Kidney (tissue), 14 donors: ENCODE measurements around the gene STXBP1. TPM values are rescaled to one million over a fixed set of nuclear protein-coding genes. Genes with fewer than 3 reads are reported as not detected.

Source experiments
- DNase-seq, 5 donors: peaks; one replicate each; pipeline ENCODE4 v3.0.0-alpha.2; 2013 to 2020
- FAIRE-seq: peaks from 2 replicates; lab custom pipeline; 2012; peaks lifted over from hg19 to GRCh38; lab: Jason Lieb, UNC
- H3K27ac ChIP-seq, 2 donors: one replicate each; pipeline ENCODE4 v1.7.0; 2013; ENCODE audit warnings: low read depth in 2 of 2, low read length in 2 of 2, inconsistent platforms in 1 of 2
- H3K27me3 ChIP-seq: one replicate; pipeline ENCODE4 v1.7.1; 2013; ENCODE audit warnings: low read length, inconsistent platforms; ENCODE audit not compliant: control insufficient read depth, insufficient read depth
- H3K36me3 ChIP-seq, 3 donors: one replicate each; pipeline versions ENCODE4 v1.7.0 to v1.7.1; 2013; ENCODE audit warnings: low read length in 3 of 3, control low read depth in 1 of 3, inconsistent platforms in 1 of 3; ENCODE audit not compliant: insufficient read depth in 3 of 3, control insufficient read depth in 2 of 3
- H3K4me1 ChIP-seq, 3 donors: one replicate each; pipeline versions ENCODE4 v1.7.0 to v1.7.1; 2013; ENCODE audit warnings: low read length in 3 of 3, inconsistent platforms in 1 of 3, low read depth in 1 of 3; ENCODE audit not compliant: control insufficient read depth in 2 of 3, insufficient read depth in 2 of 3
- H3K4me3 ChIP-seq, 3 donors: one replicate each; pipeline versions ENCODE4 v1.7.0 to v1.8.1; 2013; ENCODE audit warnings: low read length in 3 of 3, control low read depth in 1 of 3, inconsistent platforms in 1 of 3
- H3K9ac ChIP-seq, 3 donors: one replicate each; pipeline versions ENCODE4 v1.7.0 to v1.7.1; 2013; ENCODE audit warnings: low read length in 3 of 3, control low read depth in 1 of 3, inconsistent platforms in 1 of 3
- H3K9me3 ChIP-seq, 3 donors: one replicate each; pipeline versions ENCODE4 v1.7.0 to v1.7.1; 2013; ENCODE audit warnings: low read length in 3 of 3, control low read depth in 1 of 3, inconsistent platforms in 1 of 3; ENCODE audit not compliant: control insufficient read depth in 2 of 3, insufficient read depth in 1 of 3
- CTCF ChIP-seq: IDR thresholded peaks from 3 replicates; pipeline ENCODE4 v1.5.1; 2012; ENCODE audit warnings: mild to moderate bottlenecking, moderate library complexity, borderline replicate concordance; ENCODE audit not compliant: insufficient read depth; ENCODE audit errors: extremely low read depth
- intact Hi-C: fragments of 100-400 bp; cut with DNase I; formaldehyde crosslinking; loops from one replicate; pipeline ENCODE4 v1.11.1; 2022
- polyA plus RNA-seq: library from polyadenylated mRNA; stranded (reverse); fragments of 350-450 nt; fragmentation: Illumina TruSeq; extraction: RNeasy Lipid Tissue Mini Kit (QIAGEN cat#74804); gene quantifications from one replicate; pipeline ENCODE4 v1.2.3, GENCODE V29; 2014; ENCODE audit warnings: low read depth, low replicate concordance; ENCODE audit not compliant: insufficient read depth
- total RNA-seq: library from RNA; stranded (reverse); fragmentation: NEBNext Ultra II Directional; extraction: Animal tissue kit (Norgen Biotek cat#: 25700); gene quantifications from one replicate; pipeline ENCODE4 v1.2.1, GENCODE V29; 2021
- donor health status: control.
- donor health status: control.
- donor health status: control.
- donor health status: control.
- donor health status: control.
- donor health status: DM: yes; HTN: yes; CAD: no.
- donor health status: Normal renal cell carcinoma (clear cell type).

Gene STXBP1
- total and polyA plus RNA-seq, 2 donors from 2014 or later, result 14.3 to 32.8 TPM

- no peaks in the 10 kb centered on the region for H3K9me3 ChIP-seq
- H3K4me3 ChIP-seq, result no peak overlapping the region
- no peak for TF ChIP-seq CTCF
- H3K4me1 ChIP-seq, result peaks cover 0 to 43% (median 21%) of the 10 kb centered on the region in 3 donors
- peak overlapping the region; percentile 87 to 92 for H3K27ac ChIP-seq
- intact Hi-C loops, result no loop called here
- peaks cover 0 to 8% (median 0%) of the 10 kb centered on the region in 3 donors for H3K36me3 ChIP-seq
- no peak for FAIRE-seq
- DNase-seq, result peak in 1 of 5 donors; percentile 29
- no peaks in the 10 kb centered on the region for H3K27me3 ChIP-seq
- H3K9ac ChIP-seq, result peak overlapping the region in 1 of 3 donors; percentile 65
Measured at GRCh38 chr9:127562841-127563401, 49.2 kb upstream of the STXBP1 start.

GRCh38 chr9:127563579-127563978 lies 48.5 kb upstream of the STXBP1 start:
- peaks cover 0 to 8% (median 0%) of the 10 kb centered on the region in 3 donors for H3K36me3 ChIP-seq
- H3K27me3 ChIP-seq, result no peaks in the 10 kb centered on the region
- H3K27ac ChIP-seq, result peak overlapping the region in 1 of 2 donors; percentile 87
- H3K4me1 ChIP-seq, result peaks cover 0 to 39% (median 15%) of the 10 kb centered on the region in 3 donors
- H3K4me3 ChIP-seq, result no peak overlapping the region
- no peak overlapping the region for H3K9ac ChIP-seq
- intact Hi-C loops, result no loop called here
- TF ChIP-seq CTCF, result no peak
- DNase-seq (peak in 1 of 5 donors; percentile 3), FAIRE-seq (no peak)
- no peaks in the 10 kb centered on the region for H3K9me3 ChIP-seq

GRCh38 chr9:127565231-127565630 lies 46.8 kb upstream of the STXBP1 start:
- FAIRE-seq, result no peak
- Histone ChIP-seq H3K27me3 (no peaks in the 10 kb centered on the region), H3K9me3 (no peaks in the 10 kb centered on the region), H3K4me1 (peaks cover 5 to 44% (median 20%) of the 10 kb centered on the region in 3 donors), H3K27ac (peak overlapping the region in 1 of 2 donors; percentile 6), H3K36me3 (peaks cover 0 to 7% (median 0%) of the 10 kb centered on the region in 3 donors), H3K4me3 (no peak overlapping the region), H3K9ac (no peak overlapping the region)
- intact Hi-C loops, result no loop called here
- TF ChIP-seq CTCF, result no peak
- no peak for DNase-seq
